Uterus (tissue), 2 donors: ENCODE data around the gene KMT2D.

Source experiments
- POLR2A ChIP-seq, 2 donors: fragments of 450-650 bp; IDR thresholded peaks; one replicate each; pipeline ENCODE4 v1.6.1; 2016; ENCODE audit warnings: antibody characterized with exemption in 2 of 2, mild to moderate bottlenecking in 1 of 2, moderate library complexity in 1 of 2
- TF ChIP-seq, protein P1 (sequence below), 4 experiments: fragments of 200-600 bp in 2 of 4; fragments of 450-650 bp in 2 of 4; sonication (generic) in 2 of 4; IDR thresholded peaks; one replicate each; pipeline ENCODE4 v1.5.1; 2016 to 2019; ENCODE audit warnings: antibody characterized with exemption in 4 of 4, mild to moderate bottlenecking in 2 of 4, moderate library complexity in 1 of 4

GRCh38 chr12:49100380-49100779 is 39.8 kb upstream of the KMT2D start:
- TF ChIP-seq POLR2A (IDR thresholded peaks at IDR 0.05): no peak
- TF ChIP-seq, protein P1, sequence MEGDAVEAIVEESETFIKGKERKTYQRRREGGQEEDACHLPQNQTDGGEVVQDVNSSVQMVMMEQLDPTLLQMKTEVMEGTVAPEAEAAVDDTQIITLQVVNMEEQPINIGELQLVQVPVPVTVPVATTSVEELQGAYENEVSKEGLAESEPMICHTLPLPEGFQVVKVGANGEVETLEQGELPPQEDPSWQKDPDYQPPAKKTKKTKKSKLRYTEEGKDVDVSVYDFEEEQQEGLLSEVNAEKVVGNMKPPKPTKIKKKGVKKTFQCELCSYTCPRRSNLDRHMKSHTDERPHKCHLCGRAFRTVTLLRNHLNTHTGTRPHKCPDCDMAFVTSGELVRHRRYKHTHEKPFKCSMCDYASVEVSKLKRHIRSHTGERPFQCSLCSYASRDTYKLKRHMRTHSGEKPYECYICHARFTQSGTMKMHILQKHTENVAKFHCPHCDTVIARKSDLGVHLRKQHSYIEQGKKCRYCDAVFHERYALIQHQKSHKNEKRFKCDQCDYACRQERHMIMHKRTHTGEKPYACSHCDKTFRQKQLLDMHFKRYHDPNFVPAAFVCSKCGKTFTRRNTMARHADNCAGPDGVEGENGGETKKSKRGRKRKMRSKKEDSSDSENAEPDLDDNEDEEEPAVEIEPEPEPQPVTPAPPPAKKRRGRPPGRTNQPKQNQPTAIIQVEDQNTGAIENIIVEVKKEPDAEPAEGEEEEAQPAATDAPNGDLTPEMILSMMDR (IDR thresholded peaks at IDR 0.05): no peak
